ENCODE measurements around the gene RHOF. TPM values are rescaled to one million over a fixed set of nuclear protein-coding genes. Genes with fewer than 3 reads are reported as not detected.

Gene RHOF
- total and polyA plus RNA-seq, 2 of the 8 experiments (the other 6 are each of a cell fraction or from before 2014, with no cell fraction given): 23.8 to 31.9 TPM

DNA sequence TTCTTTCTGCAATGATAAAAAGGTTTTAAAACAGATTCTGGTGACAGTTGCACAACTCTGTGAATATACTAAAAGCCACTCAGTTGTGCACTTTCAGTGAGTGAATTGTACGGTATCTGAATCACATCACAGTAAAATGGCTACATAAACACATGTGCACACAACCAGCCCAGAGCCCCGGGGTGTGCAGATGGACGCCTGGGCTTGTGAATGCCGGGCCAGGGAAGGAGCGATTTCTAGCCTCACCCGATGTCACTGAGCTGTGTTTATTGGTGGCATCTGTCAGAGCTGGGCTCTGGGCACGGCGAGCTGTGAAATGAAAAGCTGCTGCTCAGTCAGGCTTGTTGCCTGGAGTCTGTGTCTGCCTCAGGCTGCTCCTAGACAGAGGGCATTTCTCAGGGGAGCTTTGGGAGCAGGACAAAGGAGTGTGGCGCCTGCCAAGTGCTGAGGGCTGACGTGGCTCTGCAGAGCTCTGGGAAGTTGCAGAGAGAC is 25.9 kb downstream of the RHOF start (continued):
- TF ChIP-seq SAP30 (IDR thresholded peaks at IDR 0.05; ENCODE audit: insufficient read depth, insufficient replicate concordance, low read length): no peak
